GM12878 (cell line): ENCODE results near the gene SOX5. TPM values are rescaled to one million over a fixed set of nuclear protein-coding genes. Genes with fewer than 3 reads are reported as not detected.

Source experiments
- ATAC-seq: fragments of 200-7000 bp; cut with Tn5 transposase; 3 replicates; pipeline ENCODE4 v1.9.1; 2020; ENCODE audit warnings: mild to moderate bottlenecking, moderate library complexity
- BruUV-seq: library from RNA; stranded (reverse); fragments of 400-500 nt; replicated peaks from 2 replicates; lab custom pipeline; 2021; lab: Mats Ljungman, UMichigan
- CTCF ChIA-PET: fragments of 300-600 bp; sonication (Branson Sonifier 250); formaldehyde crosslinking; extraction: SDS; loops from one replicate; lab custom pipeline; 2021; ENCODE audit warnings: inconsistent platforms; lab: Yijun Ruan, JAX
- POLR2A ChIA-PET: fragments of 350-600 bp; formaldehyde crosslinking; extraction: SDS; loops from one replicate; lab custom pipeline; 2021; ENCODE audit warnings: inconsistent platforms; lab: Charles Lee
- RAD21 ChIA-PET: fragments of 300-600 bp; sonication (Branson Sonifier 250); formaldehyde crosslinking; loops from one replicate; lab custom pipeline; 2023; ENCODE audit warnings: antibody characterized with exemption; ENCODE audit not compliant: unreplicated experiment; lab: Charles Lee
- SMC1A ChIA-PET: fragments of 300-600 bp; sonication (Branson Sonifier 250); formaldehyde crosslinking; loops from one replicate; lab custom pipeline; 2023; ENCODE audit not compliant: unreplicated experiment, uncharacterized antibody; lab: Charles Lee
- DNase-seq: peaks from one replicate; pipeline ENCODE4 v3.0.0-alpha.2; 2011; ENCODE audit warnings: low read depth, low spot score
- FAIRE-seq: peaks from 3 replicates; lab custom pipeline; 2011; peaks lifted over from hg19 to GRCh38; lab: Jason Lieb, UNC
- H2AFZ ChIP-seq: 2 replicates; pipeline ENCODE4 v1.6.0; 2011; ENCODE audit warnings: low read depth, low read length, control low read depth; ENCODE audit not compliant: control insufficient read depth
- H3K27ac ChIP-seq: 2 replicates; pipeline ENCODE4 v1.5.1; 2011; ENCODE audit warnings: control low read depth; ENCODE audit not compliant: control insufficient read depth, insufficient read depth
- H3K27me3 ChIP-seq, 2 experiments: replicated peaks in 1 of 2; 2 replicates each; pipeline versions ENCODE4 v1.6.0 to v1.6.1; 2011; ENCODE audit warnings: low read length in 1 of 2; ENCODE audit not compliant: control insufficient read depth in 2 of 2, insufficient read depth in 2 of 2
- H3K36me3 ChIP-seq, 2 experiments: 2 replicates each; pipeline ENCODE4 v1.5.1; 2011; ENCODE audit warnings: low read length in 1 of 2; ENCODE audit not compliant: control insufficient read depth in 2 of 2, insufficient read depth in 2 of 2
- H3K4me1 ChIP-seq: 2 replicates; pipeline ENCODE4 v1.6.1; 2011; ENCODE audit warnings: mild to moderate bottlenecking, low read length, moderate library complexity, mixed read lengths; ENCODE audit not compliant: control insufficient read depth, insufficient read depth
- H3K4me2 ChIP-seq: 2 replicates; pipeline ENCODE4 v1.6.0; 2011; ENCODE audit warnings: control low read depth; ENCODE audit not compliant: control insufficient read depth, insufficient read depth
- H3K4me3 ChIP-seq: fragments of 200-600 bp; sonication (generic); 2 replicates; pipeline ENCODE4 v1.5.1; 2016
- H3K79me2 ChIP-seq: 2 replicates; pipeline ENCODE4 v1.6.0; 2011; ENCODE audit warnings: low read length; ENCODE audit not compliant: control insufficient read depth, insufficient read depth
- H3K9ac ChIP-seq: 2 replicates; pipeline ENCODE4 v1.8.0; 2011; ENCODE audit warnings: low read length, control low read depth, mixed read lengths; ENCODE audit not compliant: control insufficient read depth, insufficient read depth
- H3K9me3 ChIP-seq: replicated peaks from 3 replicates; pipeline ENCODE4 v1.5.1; 2011; ENCODE audit warnings: mild to moderate bottlenecking, low read length; ENCODE audit not compliant: control insufficient read depth, insufficient read depth
- H4K20me1 ChIP-seq: 2 replicates; pipeline ENCODE4 v1.6.0; 2011; ENCODE audit not compliant: control insufficient read depth, insufficient read depth
- BRCA1 ChIP-seq: IDR thresholded peaks from 2 replicates; pipeline ENCODE4 v1.6.1; 2011; ENCODE audit warnings: low read depth, low read length, improper control_type of control experiment
- EED ChIP-seq: sonication (generic); IDR thresholded peaks from 2 replicates; pipeline ENCODE4 v1.6.1; 2016; ENCODE audit warnings: antibody characterized with exemption, low read depth
- ETV6 ChIP-seq, 2 experiments: fragments of 450-650 bp in 1 of 2; IDR thresholded peaks in 1 of 2; conservative IDR thresholded peaks in 1 of 2; 2 replicates each; pipeline ENCODE4 v1.6.1; 2014; ENCODE audit warnings: antibody characterized with exemption in 1 of 2, borderline replicate concordance in 1 of 2, low read depth in 1 of 2, mild to moderate bottlenecking in 1 of 2, moderate library complexity in 1 of 2
- HDAC6 ChIP-seq: fragments of 200-600 bp; sonication (generic); IDR thresholded peaks from one replicate; pipeline ENCODE4 v1.8.0; 2017; ENCODE audit warnings: antibody characterized with exemption; ENCODE audit not compliant: unreplicated experiment
- IKZF2 ChIP-seq, 2 experiments: fragments of 450-650 bp; IDR thresholded peaks; 2 replicates each; pipeline ENCODE4 v1.6.1; 2017; ENCODE audit warnings: mild to moderate bottlenecking in 2 of 2, moderate library complexity in 2 of 2
- MEF2B ChIP-seq: fragments of 450-650 bp; IDR thresholded peaks from 2 replicates; pipeline ENCODE4 v1.6.1; 2018; ENCODE audit warnings: mild to moderate bottlenecking, moderate library complexity; ENCODE audit not compliant: partially characterized antibody, poor library complexity, severe bottlenecking
- MTA2 ChIP-seq: fragments of 450-650 bp; IDR thresholded peaks from 2 replicates; pipeline ENCODE4 v1.6.1; 2016; ENCODE audit warnings: low read depth, mild to moderate bottlenecking, moderate library complexity
- MTA3 ChIP-seq: IDR thresholded peaks from 2 replicates; pipeline ENCODE4 v1.6.1; 2012; ENCODE audit warnings: low read length, inconsistent platforms, borderline replicate concordance
- ZNF24 ChIP-seq: fragments of 450-650 bp; IDR thresholded peaks from 2 replicates; pipeline ENCODE4 v1.6.1; 2017; ENCODE audit warnings: antibody characterized with exemption, mild to moderate bottlenecking
- WGBS: methylation state at CpG from one replicate; pipeline ENCODE4 v1.1.6; 2016; ENCODE audit warnings: low lambda C conversion rate; ENCODE audit not compliant: insufficient replicate concordance, insufficient coverage; ENCODE audit errors: missing lambda C conversion rate; 5-methylcytosine and 5-hydroxymethylcytosine counted together
- in situ Hi-C: fragments of 300-500 bp; cut with MboI; formaldehyde crosslinking; loops from 9 replicates; pipeline ENCODE4 v1.14.3; 2018; ENCODE audit warnings: mixed read lengths
- intact Hi-C: fragments of 100-400 bp; cut with micrococcal nuclease; formaldehyde crosslinking; loops from one replicate; pipeline ENCODE4 v1.14.2; 2022; ENCODE audit not compliant: unreplicated experiment
- polyA plus RNA-seq, 11 experiments: library from polyadenylated mRNA; depleted of rRNA in 4 of 11; unstranded in 6 of 11; stranded (reverse) in 5 of 11; fragments of >200 nt; fragmentation: Nextera tagmentation in 4 of 11; fragmentation: Illumina TruSeq in 1 of 11; extraction: Ambion mirVana in 4 of 11; extraction: Trizol in 1 of 11; gene quantifications; 1 replicate in 1 of 11; 2 replicates in 10 of 11; pipeline versions ENCODE4 v1.2.1 to v1.2.3, GENCODE V29; 2011 to 2016; ENCODE audit warnings: inconsistent platforms in 2 of 11, missing spikeins in 2 of 11, low read depth in 1 of 11
- total RNA-seq, 4 experiments: library from RNA; depleted of rRNA in 3 of 4; stranded (reverse); fragments of >200 nt in 3 of 4; fragmentation: Illumina TruSeq in 1 of 4; extraction: Trizol in 1 of 4; gene quantifications; 2 replicates each; pipeline versions ENCODE4 v1.2.1 to v1.2.3, GENCODE V29; 2013 to 2021
- TF ChIP-seq, protein P1 (sequence below): IDR thresholded peaks from 2 replicates; pipeline ENCODE4 v1.6.1; 2012; ENCODE audit warnings: low read depth, low read length, improper control_type of control experiment
- TF ChIP-seq, protein P2 (sequence below): IDR thresholded peaks from 2 replicates; pipeline ENCODE4 v1.6.1; 2012; ENCODE audit warnings: mild to moderate bottlenecking, low read depth, low read length

Gene SOX5
- total and polyA plus RNA-seq, 10 of the 15 experiments (the other 5 are each of a cell fraction or from before 2014, with no cell fraction given), result 0.08 to 1.0 (median 0.24) TPM

DNA sequence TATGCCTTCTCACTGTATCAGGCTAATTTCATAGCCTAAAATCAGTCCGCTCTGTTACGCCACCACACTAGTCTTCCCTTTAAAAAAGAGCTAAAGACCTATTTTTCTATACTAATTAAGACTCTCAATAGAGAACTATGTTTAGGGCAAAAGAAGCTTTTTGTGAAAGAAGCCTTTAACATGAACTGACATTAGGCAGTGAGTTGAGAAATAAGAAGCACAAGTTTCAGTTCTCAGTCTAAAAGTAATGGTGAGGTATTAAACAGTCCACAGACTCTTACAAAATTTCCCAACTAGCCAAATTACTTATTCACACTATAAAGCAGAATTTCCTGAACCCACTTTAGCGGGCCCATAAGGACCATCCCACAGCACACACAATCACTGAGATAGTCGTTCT, 93.7 kb downstream of the SOX5 start:
- Histone ChIP-seq H3K4me1 (no peaks in the 10 kb centered on the region), H3K9me3 (no peaks in the 10 kb centered on the region), H3K4me3 (no peak overlapping the region), H3K4me2 (0 out of 2 replicates have a peak overlapping the region, but pooled peaks have one; percentile 13), H4K20me1 (no peaks in the 10 kb centered on the region), H3K79me2 (no peaks in the 10 kb centered on the region), H3K27me3 (no peaks in the 10 kb centered on the region), H3K27ac (no peak overlapping the region), H3K9ac (no peak overlapping the region), H2AFZ (no peak overlapping the region), H3K36me3 (no peaks in the 10 kb centered on the region)
- DNase-seq (peak; percentile 13), ATAC-seq (peak; percentile 84), FAIRE-seq (no peak)
- 0 out of 2 replicates have a peak, but pooled peaks have one; percentile 23 for TF ChIP-seq MTA2
- TF ChIP-seq MEF2B, result peak; percentile 11
- TF ChIP-seq ZNF24, result 0 out of 2 replicates have a peak, but pooled peaks have one; percentile 9
- TF ChIP-seq MTA3, result no peak
- no peak for TF ChIP-seq IKZF2 (IDR thresholded peaks at IDR 0.05)
- ChIA-PET POLR2A (no interaction called here), SMC1A (interaction anchor here (1.1 to 1.3 kb wide), 2 partner anchors 93 to 691 kb away, joined by 3 to 4 read pairs; no protein-coding TSS in a partner anchor), RAD21 (interaction anchor here (0.9 to 1.3 kb wide), 3 partner anchors 26 to 68 kb away, joined by 3 to 4 read pairs (median 3); no protein-coding TSS in a partner anchor), CTCF (interaction anchor here (1.6 kb wide), 1 partner anchor 19 kb away, joined by 4 read pairs; no protein-coding TSS in a partner anchor)
- BruUV-seq, result no TSS peak
- 1% methylated on average over 4 of the region's 4 CpGs for WGBS
- intact Hi-C loops, result no loop called here
- in situ Hi-C loops, result no loop called here

DNA sequence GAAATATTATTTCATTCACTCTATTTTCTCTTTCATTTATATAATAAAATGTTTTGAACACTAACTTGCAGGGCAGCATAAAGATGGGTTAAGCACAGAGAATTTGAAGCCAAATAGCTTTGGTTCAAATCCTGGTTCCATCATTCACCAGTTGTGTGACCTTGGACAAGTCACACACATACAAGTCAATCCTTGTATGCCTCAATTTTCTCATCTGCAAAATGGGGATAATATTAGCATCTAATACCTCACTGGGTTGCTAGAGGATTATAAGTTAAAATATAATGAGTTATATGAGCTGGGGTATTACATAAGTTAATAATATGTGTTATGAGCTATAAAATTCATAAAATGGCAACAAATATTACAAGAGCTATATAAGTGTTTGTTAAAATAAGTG, 94.9 kb downstream of the SOX5 start:
- FAIRE-seq (no peak), DNase-seq (no peak), ATAC-seq (no peak)
- H4K20me1 ChIP-seq, result no peaks in the 10 kb centered on the region
- no peak overlapping the region for H3K4me3 ChIP-seq
- intact Hi-C loops, result no loop called here
- no peak overlapping the region for H3K27ac ChIP-seq
- ChIA-PET RAD21 (interaction anchor here (0.6 kb wide), 1 partner anchor 9 kb away, joined by 3 read pairs; no protein-coding TSS in a partner anchor), SMC1A (interaction anchor here (0.8 to 1.1 kb wide), 2 partner anchors 59 to 690 kb away, joined by 3 to 4 read pairs; no protein-coding TSS in a partner anchor), POLR2A (no interaction called here), CTCF (interaction anchor here (1.6 to 1.7 kb wide), 2 partner anchors 15 to 18 kb away, joined by 3 to 4 read pairs; no protein-coding TSS in a partner anchor)
- no peaks in the 10 kb centered on the region for H3K36me3 ChIP-seq
- no TSS peak for BruUV-seq
- no peak overlapping the region for H3K4me2 ChIP-seq
- H3K79me2 ChIP-seq, result no peaks in the 10 kb centered on the region
- H3K9me3 ChIP-seq, result no peaks in the 10 kb centered on the region
- no peaks in the 10 kb centered on the region for H3K4me1 ChIP-seq
- TF ChIP-seq EED (no peak), HDAC6 (no peak), BRCA1 (no peak), ETV6 (conservative IDR thresholded peaks at IDR 0.05 in 1 of 2, IDR thresholded peaks at IDR 0.05 in 1 of 2; ENCODE audit: borderline replicate concordance in 1 of 2, low read depth in 1 of 2) (no peak), IKZF2 (IDR thresholded peaks at IDR 0.05) (no peak)
- TF ChIP-seq, protein P1, sequence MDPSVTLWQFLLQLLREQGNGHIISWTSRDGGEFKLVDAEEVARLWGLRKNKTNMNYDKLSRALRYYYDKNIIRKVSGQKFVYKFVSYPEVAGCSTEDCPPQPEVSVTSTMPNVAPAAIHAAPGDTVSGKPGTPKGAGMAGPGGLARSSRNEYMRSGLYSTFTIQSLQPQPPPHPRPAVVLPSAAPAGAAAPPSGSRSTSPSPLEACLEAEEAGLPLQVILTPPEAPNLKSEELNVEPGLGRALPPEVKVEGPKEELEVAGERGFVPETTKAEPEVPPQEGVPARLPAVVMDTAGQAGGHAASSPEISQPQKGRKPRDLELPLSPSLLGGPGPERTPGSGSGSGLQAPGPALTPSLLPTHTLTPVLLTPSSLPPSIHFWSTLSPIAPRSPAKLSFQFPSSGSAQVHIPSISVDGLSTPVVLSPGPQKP, result no peak
- TF ChIP-seq, protein P2, sequence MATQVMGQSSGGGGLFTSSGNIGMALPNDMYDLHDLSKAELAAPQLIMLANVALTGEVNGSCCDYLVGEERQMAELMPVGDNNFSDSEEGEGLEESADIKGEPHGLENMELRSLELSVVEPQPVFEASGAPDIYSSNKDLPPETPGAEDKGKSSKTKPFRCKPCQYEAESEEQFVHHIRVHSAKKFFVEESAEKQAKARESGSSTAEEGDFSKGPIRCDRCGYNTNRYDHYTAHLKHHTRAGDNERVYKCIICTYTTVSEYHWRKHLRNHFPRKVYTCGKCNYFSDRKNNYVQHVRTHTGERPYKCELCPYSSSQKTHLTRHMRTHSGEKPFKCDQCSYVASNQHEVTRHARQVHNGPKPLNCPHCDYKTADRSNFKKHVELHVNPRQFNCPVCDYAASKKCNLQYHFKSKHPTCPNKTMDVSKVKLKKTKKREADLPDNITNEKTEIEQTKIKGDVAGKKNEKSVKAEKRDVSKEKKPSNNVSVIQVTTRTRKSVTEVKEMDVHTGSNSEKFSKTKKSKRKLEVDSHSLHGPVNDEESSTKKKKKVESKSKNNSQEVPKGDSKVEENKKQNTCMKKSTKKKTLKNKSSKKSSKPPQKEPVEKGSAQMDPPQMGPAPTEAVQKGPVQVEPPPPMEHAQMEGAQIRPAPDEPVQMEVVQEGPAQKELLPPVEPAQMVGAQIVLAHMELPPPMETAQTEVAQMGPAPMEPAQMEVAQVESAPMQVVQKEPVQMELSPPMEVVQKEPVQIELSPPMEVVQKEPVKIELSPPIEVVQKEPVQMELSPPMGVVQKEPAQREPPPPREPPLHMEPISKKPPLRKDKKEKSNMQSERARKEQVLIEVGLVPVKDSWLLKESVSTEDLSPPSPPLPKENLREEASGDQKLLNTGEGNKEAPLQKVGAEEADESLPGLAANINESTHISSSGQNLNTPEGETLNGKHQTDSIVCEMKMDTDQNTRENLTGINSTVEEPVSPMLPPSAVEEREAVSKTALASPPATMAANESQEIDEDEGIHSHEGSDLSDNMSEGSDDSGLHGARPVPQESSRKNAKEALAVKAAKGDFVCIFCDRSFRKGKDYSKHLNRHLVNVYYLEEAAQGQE, result no peak
- H2AFZ ChIP-seq, result no peak overlapping the region
- H3K9ac ChIP-seq, result no peak overlapping the region
- H3K27me3 ChIP-seq, result no peaks in the 10 kb centered on the region
- in situ Hi-C loops, result no loop called here
